HG03095 (cell line): ENCODE results near the gene SMKR1.
"Not testable (repeated sequence)": the region's sequence is repeated elsewhere in the genome, so short reads cannot be mapped to it uniquely, and the experiment has no call there.

Source experiments
- ATAC-seq: cut with Tn5 transposase; IDR thresholded peaks from one replicate; pipeline ENCODE4 v1.9.1; 2021; ENCODE audit warnings: moderate library complexity; ENCODE audit not compliant: unreplicated experiment

Gene SMKR1

DNA sequence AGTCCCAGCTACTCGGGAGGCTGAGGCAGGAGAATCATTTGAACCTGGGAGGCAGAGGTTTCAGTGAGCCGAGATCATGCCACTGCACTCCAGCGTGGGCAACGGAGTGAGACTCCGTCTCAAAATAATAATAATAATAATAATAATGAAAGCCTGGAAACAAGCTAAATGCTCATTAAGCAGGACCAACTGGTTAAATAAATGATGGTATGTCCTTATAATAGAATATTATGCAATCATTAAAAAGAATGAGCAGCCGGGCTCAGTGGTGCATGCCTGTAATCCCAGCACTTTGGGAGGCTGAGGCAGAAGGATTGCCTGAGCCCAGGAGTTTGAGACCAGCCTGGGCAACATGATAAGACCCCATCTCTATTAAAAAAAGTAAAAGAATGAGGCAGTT, 21.0 kb upstream of the SMKR1 start:
- not testable (repeated sequence) for ATAC-seq

DNA sequence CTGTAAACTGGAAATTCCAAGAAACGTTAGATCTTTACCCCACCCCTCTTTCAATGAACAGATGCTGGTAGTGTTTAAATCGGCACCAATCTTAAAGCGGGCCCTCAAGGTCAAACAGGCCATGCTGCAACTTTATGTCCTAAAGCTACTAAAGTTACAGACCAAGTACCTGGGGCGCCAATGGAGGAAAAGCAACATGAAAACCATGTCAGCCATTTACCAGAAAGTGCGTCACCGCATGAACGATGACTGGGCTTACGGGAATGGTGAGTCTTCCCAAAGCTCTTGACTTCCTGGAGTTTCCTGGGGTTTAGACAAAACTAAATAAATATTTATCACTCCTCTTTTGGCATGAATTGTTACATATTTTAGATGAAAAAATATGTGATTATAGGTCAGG, 19.6 kb upstream of the SMKR1 start:
- ATAC-seq: no peak

DNA sequence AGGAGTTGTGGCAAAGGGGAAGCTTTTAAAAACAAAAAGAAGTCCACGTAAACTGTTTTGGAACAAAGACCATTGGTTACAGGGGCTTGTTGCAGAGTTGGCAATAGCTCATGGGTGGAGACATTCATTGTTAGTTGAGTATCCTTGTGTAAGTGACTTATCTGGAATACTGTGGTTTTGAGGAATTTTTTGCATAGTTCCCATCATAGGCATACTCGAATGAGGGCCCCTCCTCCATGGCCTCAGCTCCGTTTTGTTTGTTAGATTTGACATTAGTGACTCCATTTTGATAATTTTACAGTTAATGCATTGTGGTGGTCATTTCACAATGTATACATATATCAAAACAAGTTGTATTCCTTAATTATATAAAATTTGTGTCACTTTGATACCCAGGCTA, 12.8 kb upstream of the SMKR1 start:
- no peak for ATAC-seq

- ATAC-seq: no peak
These were observed 9.9 kb upstream of the SMKR1 start for GRCh38 chr7:129492391-129492790.

DNA sequence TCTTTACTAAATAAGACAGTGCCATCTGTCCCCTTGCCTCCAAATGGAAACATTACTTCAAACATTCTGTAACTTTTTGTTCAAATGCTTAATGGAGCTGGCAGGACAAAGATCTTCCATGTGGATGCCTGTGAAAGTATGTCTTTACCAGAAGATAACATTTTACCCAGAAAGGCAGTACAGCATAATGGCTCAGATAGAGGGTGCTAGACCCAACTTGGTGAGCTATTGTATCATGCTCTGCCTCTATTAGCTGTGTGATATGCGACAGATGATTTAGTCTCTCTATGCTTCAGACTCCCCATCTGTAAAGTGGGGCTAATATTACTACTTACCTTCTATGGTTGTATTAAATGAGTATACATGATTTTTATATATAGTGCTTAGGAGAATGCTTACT, 8.8 kb upstream of the SMKR1 start:
- ATAC-seq: no peak

DNA sequence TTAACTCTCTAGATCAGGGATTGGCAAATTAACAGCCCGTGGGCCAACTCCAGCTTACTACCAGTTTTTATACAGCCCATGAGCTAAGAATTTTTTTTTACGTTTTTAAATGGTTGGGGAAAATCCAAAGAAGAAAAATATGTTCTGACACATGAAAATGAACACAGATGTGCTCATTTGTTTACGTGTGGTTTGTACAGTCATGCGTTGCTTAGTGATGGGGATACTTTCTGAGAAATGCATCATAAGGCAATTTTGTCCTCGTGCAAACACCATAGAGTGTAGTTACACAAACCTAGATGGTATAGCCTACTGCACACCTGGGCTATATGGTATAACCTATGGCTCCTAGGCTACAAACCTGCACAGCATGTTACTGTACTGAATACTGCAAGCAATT, 8.3 kb upstream of the SMKR1 start:
- ATAC-seq: peak; percentile 72

- no peak for ATAC-seq
These were observed 6.3 kb upstream of the SMKR1 start for GRCh38 chr7:129495987-129496386.

DNA sequence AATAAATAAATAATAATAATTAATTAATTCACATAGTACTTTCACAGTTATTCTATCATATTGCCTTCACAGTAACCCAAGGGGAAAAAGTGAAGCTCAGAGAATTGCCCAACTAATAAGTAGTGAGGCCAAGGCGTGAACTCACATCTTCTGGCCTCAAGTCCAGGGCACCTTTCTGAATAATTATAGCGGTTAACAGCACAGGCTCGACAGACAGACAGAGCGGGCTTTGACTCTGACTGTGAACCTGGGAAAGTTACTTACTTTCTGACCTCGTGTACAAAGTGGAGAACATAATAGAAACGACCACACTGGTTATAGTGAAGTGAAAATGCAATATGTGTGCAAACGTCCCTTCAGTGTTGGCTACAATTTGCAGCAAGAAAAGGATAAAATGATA, 5.7 kb upstream of the SMKR1 start:
- ATAC-seq: no peak

- ATAC-seq: no peak
These were observed 5.2 kb upstream of the SMKR1 start for GRCh38 chr7:129497156-129497555.

DNA sequence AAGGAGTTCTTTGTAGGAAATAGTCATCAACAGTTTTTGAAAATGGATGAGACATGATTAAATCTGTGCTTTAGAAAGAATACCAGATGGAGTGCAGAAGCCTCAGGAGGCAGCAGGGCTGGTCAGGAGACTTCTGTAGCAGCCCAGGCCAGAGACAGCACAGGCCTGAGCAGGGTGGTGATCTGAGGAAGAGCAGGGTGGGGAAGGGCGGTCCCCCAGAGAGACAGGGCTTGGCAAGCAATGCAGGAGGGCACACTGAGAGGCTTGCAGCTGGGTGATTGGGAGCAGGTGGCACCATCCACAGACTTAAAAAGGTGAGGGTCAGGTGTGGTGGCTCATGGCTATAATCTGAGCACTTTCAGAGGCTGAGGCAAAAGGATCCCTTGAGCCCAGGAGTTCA, 4.3 kb upstream of the SMKR1 start:
- no peak for ATAC-seq

DNA sequence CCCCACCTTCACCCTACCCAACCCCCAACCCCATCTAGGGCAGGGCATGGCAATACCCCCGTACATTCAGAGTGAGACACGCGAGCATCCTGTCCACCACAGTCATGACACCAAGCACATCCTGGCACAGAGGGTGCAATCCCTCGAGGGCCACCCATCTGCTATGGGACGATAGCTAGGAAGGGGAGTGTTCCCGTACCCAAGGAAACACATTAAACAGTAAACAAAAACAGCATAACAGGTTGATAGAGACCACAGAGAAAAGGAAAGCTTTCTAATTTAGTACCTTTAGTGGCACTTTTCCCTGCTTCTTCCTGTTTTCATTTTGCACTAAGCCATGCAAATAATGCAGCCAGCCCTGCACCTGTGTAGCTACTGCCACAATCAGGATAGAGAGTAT, 2.3 kb upstream of the SMKR1 start:
- no peak for ATAC-seq

DNA sequence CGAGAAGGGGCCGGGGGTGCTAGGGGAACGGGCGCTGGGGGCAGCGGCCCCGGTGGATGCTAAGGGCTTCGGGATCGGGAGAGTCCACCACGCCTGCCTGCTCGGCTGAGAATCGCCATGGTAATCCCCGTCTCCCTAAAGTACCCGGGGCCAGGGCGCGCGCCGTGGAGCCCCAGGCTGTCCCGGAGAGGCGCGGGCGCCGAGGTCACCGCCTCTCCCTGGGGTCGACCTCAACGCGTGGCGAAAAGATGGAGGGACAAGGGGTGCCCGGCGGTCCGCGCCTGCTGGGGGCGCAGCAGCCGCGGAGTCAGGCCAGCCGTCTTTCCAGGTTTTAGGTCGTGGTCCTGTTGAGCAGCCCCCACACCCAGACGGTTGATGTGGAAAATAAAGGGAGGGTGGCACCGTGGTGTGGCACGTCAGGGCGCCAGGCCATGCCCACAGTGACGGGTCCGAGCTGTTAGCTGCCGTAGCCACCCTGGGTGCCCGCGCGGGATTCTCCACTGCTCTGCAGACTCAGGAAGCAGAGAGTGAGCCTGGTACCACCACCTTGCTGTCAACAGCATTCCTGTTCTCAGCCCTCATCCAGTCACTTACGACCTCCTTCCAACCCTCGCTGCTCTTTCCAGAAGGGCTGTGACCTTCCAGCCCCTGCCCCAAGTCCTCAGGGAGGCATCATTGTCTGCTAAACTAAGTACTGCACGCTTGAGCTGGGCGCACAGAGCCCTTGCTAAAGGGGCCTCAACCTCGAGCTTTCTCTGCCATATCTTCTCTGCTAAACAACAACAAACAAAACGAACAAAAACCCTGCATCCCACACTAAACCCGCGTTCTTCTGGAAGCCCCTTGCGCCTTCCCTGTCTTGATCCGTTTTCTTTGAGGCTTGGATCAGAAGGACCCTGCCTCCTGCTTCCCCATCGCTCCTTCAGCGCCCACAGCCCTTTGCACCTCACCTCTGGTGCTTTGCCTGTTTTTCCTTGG, 666 bp downstream of the SMKR1 start:
- ATAC-seq: peak; percentile 13

- ATAC-seq: no peak
These were observed 1.4 kb downstream of the SMKR1 start for GRCh38 chr7:129503725-129504124.

GRCh38 chr7:129512192-129512591, 9.9 kb downstream of the SMKR1 start:
- ATAC-seq: no peak

- ATAC-seq: no peak
These were observed 11.2 kb downstream of the SMKR1 start for GRCh38 chr7:129513546-129513945.

DNA sequence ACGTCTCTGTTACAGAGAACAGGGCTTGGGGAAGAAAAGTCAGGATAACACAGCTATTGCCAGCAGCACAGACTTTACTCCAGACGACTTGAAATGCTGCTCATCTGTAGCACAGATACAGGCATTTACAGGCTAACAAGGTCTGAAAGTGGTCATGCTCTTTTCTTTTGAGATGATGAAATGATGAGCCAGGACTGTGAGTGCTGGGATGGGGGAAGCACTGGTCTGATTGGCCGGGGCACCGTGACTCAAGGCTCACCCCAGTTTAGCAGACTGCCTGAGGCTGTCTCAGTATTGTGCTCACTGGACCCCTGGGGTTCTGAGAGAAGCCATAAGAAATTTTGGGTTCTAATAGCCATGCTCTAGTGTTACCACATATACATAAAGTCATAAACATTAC, 12.4 kb downstream of the SMKR1 start:
- ATAC-seq: no peak

DNA sequence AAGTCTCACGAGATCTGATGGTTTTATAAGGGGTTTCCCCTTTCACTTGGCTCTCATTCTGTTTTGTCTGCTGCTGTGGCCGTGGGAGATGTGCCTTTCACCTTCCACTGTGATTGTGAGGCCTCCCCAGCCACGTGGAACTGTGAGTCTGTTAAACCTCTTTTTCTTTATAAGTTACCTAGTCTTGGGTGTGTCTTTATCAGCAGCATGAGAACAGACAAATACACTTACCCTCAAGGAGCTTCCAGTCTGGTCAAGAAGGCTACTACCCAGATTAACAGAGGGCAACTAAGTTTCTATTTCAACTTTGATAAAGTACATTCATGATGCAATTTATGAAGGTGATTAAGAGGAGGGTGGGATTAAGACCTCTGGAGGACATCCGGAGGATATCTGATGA, 13.1 kb downstream of the SMKR1 start:
- no peak for ATAC-seq

- no peak for ATAC-seq
These were observed 15.6 kb downstream of the SMKR1 start for GRCh38 chr7:129517931-129518330.

- no peak for ATAC-seq
These were observed 17.1 kb downstream of the SMKR1 start for GRCh38 chr7:129519464-129519863.

GRCh38 chr7:129522088-129522970, 20.0 kb downstream of the SMKR1 start:
- no peak for ATAC-seq

- no peak for ATAC-seq
These were observed 20.6 kb downstream of the SMKR1 start for GRCh38 chr7:129522971-129523340.

- no peak for ATAC-seq
These were observed 21.6 kb downstream of the SMKR1 start for GRCh38 chr7:129523924-129524323.
